GM12874 (cell line): ENCODE results near the gene CD33.

Experiments used
- TF ChIP-seq, protein P1 (sequence below): IDR thresholded peaks from 2 replicates; pipeline ENCODE4 v1.5.1; 2011; ENCODE audit warnings: low read depth, mild to moderate bottlenecking, control low read depth, low read length, moderate library complexity; ENCODE audit not compliant: insufficient read depth

Gene CD33

DNA sequence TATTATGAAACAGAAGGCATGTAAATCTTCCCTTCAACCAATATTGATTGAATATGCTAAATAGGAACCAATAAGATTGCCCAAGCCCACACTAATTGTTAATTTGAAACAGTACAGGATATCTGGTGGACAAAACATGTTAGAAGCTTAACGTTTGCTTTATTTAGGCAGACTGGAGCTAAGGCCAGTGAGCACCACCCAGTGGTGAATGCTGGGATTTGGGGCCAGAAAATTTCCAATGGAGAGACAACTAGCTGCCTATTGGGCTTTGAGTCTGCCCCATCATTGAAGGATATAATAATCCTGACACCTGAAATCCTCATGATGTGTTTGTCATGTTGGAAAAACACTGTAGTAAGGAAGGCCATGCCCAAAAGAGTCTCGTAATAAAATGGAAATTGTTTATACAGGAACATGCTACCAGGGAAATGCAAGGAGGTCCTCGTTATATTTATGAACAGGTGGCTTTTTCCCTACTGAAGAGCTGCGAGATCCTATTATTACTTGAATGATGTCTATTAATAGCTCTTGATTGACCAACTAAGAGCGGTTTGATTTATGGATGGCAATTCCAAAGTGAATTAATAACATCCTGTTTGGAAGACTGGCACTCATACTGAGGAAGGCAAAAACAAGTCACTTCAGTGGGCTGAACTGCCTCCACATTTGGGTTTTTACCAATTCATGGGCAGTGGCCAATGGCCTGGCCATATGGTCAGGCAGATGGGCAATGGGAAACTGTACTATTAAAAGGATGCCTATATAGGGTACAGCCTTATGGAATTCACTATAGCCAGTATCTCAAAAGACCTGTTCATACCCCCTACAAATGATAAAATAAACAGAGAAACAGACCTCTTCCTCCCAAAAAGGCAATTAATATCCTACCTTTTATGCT, 34.7 kb downstream of the CD33 start:
- TF ChIP-seq, protein P1, sequence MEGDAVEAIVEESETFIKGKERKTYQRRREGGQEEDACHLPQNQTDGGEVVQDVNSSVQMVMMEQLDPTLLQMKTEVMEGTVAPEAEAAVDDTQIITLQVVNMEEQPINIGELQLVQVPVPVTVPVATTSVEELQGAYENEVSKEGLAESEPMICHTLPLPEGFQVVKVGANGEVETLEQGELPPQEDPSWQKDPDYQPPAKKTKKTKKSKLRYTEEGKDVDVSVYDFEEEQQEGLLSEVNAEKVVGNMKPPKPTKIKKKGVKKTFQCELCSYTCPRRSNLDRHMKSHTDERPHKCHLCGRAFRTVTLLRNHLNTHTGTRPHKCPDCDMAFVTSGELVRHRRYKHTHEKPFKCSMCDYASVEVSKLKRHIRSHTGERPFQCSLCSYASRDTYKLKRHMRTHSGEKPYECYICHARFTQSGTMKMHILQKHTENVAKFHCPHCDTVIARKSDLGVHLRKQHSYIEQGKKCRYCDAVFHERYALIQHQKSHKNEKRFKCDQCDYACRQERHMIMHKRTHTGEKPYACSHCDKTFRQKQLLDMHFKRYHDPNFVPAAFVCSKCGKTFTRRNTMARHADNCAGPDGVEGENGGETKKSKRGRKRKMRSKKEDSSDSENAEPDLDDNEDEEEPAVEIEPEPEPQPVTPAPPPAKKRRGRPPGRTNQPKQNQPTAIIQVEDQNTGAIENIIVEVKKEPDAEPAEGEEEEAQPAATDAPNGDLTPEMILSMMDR = peak; percentile 78

DNA sequence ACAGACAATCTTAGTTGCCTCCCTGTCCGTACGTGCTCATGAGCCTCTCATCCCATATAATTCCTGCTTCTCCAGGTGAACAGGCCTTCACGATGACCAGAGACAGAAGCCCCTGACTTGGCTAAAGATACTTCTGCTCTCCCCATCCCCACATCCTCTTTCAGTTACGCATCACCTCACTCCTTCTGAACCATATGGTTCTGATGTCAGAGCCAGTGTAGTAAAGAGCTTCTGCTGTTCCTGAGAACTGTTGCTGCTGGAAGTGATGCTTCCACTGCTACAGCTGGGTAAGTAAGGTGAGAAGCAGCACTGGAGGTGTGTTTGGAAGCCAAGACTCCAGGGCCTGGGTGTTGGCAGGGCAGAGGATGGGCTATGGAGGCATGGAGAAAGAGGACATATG, 38.9 kb downstream of the CD33 start:
- TF ChIP-seq, protein P1 = no peak

DNA sequence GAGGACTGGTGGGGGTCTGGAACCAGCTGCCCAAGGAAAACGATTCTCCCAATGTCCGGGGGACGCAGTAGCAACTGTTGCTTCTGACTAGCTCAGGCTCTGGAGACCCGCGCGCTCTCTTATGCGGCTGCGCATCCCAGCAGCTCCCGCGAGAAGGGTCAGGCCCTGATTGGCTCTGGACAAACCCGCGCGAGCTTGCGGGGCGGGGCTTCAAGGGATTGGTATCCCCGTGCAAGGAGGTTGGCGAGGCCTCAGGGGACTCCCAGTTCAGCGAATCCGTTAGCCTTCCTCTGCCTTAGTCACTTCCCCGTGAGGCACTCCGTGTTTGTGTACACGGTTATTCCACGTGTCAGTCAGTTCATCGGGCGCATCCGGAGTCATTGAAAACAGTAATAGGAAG, 46.2 kb downstream of the CD33 start:
- TF ChIP-seq, protein P1 = no peak

DNA sequence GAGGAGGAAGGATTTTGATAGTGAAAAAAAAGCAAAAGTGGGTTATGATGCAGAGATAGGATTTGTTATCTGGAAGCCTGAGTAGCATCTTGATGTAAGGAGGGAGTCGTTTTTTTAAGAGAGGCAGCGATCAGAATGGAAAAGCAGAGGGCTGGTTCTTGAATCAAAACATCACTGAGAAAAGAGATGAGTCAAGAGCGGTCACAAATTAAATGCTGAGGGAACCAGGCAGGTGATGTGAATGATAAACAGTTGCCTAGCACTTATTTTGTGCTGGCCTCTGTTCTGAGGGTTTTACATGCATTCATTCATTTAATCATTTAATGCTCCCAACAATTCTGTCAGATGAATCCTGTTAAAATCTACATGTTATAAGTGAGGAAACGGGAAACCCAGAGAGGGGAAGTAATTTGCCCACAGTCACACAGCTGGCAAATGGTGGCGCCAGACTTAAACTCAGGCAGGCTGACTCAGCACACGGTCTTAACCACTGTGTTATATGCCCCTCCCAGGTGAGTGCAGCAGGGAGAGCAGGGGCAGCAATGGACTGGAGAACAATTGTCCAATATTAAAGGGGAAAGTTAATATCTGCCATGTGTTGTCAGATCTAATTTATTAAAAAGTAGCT, 47.4 kb downstream of the CD33 start:
- TF ChIP-seq, protein P1 = no peak

DNA sequence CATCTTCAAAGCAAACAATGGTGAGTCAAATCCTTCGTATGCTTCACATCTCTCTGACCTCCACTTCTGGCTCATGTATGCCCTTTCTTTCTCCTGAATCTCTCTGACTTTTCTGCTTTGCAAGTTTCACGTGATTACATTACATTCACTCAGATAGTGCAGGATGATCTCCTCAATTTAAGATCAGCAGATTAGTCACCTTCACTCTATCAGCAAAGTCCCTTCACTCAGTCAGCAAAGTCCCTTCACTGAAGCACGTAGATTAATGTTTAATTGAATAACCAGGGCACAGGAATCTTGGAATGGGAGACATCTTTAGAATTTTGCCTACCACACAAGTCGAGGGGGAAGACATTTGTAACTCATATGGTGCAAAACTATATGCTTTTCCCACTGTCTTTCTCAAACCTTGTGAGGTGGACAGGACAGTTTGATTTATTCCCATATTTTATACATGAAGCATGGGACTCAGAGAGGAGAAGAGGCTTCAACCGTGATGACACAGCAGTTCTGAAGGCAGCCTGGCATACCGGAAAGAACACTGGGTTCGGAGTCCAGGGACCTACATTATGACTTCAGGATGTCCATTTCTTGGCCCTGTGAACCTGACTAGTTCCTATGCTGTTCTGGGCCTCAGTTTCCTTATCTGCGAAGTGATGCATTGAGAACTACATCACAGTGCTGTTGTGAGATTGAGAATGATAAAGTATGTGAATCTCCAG, 49.3 kb downstream of the CD33 start:
- TF ChIP-seq, protein P1 = no peak

DNA sequence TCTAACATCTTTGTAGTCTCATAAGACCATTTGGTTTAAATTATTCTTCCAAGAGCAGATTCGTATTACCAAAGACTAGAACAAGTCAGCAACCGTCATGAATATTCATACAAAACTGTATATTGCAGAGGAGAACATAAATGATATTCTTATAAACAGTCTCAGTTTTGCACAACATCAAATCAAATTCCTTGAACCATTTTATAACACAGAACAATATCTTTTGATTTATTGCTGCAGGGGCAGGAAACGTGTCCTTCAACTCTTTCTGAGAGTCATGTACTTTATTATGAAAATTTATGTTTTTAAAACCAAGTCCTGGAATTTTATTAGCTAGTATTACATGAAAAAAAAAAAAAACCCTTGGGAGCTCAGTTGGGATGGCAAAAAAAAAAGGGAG, 52.2 kb downstream of the CD33 start:
- TF ChIP-seq, protein P1 = no peak

DNA sequence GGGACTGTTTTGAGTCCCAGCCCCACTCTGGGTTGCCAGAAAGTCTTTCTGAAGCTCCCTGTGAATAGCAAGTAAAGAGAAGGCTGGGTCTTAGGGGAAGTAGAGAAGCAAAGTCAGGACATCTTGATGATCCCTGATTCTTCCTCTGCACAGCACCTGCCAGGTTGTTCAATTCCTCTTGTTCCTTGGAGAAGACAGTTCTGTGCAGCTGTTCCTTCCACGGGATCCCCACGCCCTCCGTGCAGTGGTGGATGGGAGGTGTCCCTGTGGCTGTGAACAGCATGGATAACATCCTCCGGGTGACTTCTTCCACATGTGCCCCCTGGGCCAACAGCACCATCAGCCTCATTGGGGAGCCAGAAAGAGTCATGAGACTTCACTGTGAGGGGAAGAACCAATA, 57.5 kb downstream of the CD33 start:
- TF ChIP-seq, protein P1 = no peak
